OCI-LY7 (cell line): ENCODE measurements around the gene DOCK3.

Experiments used
- CTCF ChIP-seq: fragments of 200-600 bp; sonication (generic); conservative IDR thresholded peaks from 2 replicates; pipeline ENCODE4 v1.5.1; 2014; ENCODE audit warnings: mild to moderate bottlenecking, antibody characterized with exemption, low read length, moderate library complexity, mixed read lengths
- EZH2phosphoT487 ChIP-seq: fragments of 200-600 bp; sonication (generic); IDR thresholded peaks from 2 replicates; pipeline ENCODE4 v1.6.1; 2018; ENCODE audit warnings: low read depth, borderline replicate concordance, mild to moderate bottlenecking, mixed run types, antibody characterized with exemption, low read length, moderate library complexity, mixed read lengths

- TF ChIP-seq CTCF = no peak
- no peak for TF ChIP-seq EZH2phosphoT487
Observed at GRCh38 chr3:51429138-51429537, 754.4 kb downstream of the DOCK3 start.
